Endothelial cell (in vitro differentiated cells): ENCODE data around the gene KPNA3. TPM values are rescaled to one million over a fixed set of nuclear protein-coding genes. Genes with fewer than 3 reads are reported as not detected.
A peak's percentile ranks its signal among the peaks of the same experiment; 100 is the strongest.

Experiments used
- DNase-seq: peaks from one replicate; pipeline ENCODE4 v3.0.0; 2021; ENCODE audit warnings: low spot score
- H3K27ac Mint-ChIP-seq: one replicate; pipeline ENCODE4 v1.8.0; 2021; ENCODE audit warnings: mixed read lengths, inconsistent platforms; ENCODE audit not compliant: unreplicated experiment
- H3K27me3 Mint-ChIP-seq: one replicate; pipeline ENCODE4 v1.8.0; 2021; ENCODE audit warnings: mild to moderate bottlenecking, moderate library complexity, mixed read lengths, inconsistent platforms; ENCODE audit not compliant: unreplicated experiment
- H3K36me3 Mint-ChIP-seq: one replicate; pipeline ENCODE4 v1.8.0; 2021; ENCODE audit warnings: mild to moderate bottlenecking, low read depth, mixed read lengths, inconsistent platforms; ENCODE audit not compliant: unreplicated experiment
- H3K4me1 Mint-ChIP-seq: one replicate; pipeline ENCODE4 v1.8.0; 2021; ENCODE audit warnings: mild to moderate bottlenecking, mixed read lengths, inconsistent platforms; ENCODE audit not compliant: unreplicated experiment
- H3K4me3 Mint-ChIP-seq: one replicate; pipeline ENCODE4 v1.8.0; 2021; ENCODE audit warnings: mild to moderate bottlenecking, mixed read lengths, inconsistent platforms; ENCODE audit not compliant: unreplicated experiment
- H3K9me3 Mint-ChIP-seq: one replicate; pipeline ENCODE4 v1.8.0; 2021; ENCODE audit warnings: mixed read lengths, inconsistent platforms; ENCODE audit not compliant: unreplicated experiment
- total RNA-seq: library from RNA; stranded (reverse); fragmentation: NEBNext Ultra II Directional; extraction: Animal tissue kit (Norgen Biotek cat#: 25700); gene quantifications from one replicate; pipeline ENCODE4 v1.2.1, GENCODE V29; 2021; ENCODE audit not compliant: unreplicated experiment
- TF ChIP-seq, protein P1 (sequence below): fragments of 200-600 bp; sonication (generic); IDR thresholded peaks from one replicate; pipeline ENCODE4 v1.5.0; 2021; ENCODE audit warnings: antibody characterized with exemption; ENCODE audit not compliant: unreplicated experiment

The KPNA3 gene
- total RNA-seq, 1 donor from 2014 or later, result 50.3 TPM

GRCh38 chr13:49791711-49792549, 552 bp downstream of the KPNA3 start:
- peak; percentile 54 for DNase-seq
- Mint-ChIP-seq H3K27me3 (peaks cover 16% of the 10 kb centered on the region), H3K36me3 (peaks cover 10% of the 10 kb centered on the region), H3K27ac (peak overlapping the region; percentile 98), H3K9me3 (no peaks in the 10 kb centered on the region), H3K4me1 (peaks cover 32% of the 10 kb centered on the region), H3K4me3 (peak overlapping the region; percentile 100)
- TF ChIP-seq, protein P1, sequence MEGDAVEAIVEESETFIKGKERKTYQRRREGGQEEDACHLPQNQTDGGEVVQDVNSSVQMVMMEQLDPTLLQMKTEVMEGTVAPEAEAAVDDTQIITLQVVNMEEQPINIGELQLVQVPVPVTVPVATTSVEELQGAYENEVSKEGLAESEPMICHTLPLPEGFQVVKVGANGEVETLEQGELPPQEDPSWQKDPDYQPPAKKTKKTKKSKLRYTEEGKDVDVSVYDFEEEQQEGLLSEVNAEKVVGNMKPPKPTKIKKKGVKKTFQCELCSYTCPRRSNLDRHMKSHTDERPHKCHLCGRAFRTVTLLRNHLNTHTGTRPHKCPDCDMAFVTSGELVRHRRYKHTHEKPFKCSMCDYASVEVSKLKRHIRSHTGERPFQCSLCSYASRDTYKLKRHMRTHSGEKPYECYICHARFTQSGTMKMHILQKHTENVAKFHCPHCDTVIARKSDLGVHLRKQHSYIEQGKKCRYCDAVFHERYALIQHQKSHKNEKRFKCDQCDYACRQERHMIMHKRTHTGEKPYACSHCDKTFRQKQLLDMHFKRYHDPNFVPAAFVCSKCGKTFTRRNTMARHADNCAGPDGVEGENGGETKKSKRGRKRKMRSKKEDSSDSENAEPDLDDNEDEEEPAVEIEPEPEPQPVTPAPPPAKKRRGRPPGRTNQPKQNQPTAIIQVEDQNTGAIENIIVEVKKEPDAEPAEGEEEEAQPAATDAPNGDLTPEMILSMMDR, result no peak

DNA sequence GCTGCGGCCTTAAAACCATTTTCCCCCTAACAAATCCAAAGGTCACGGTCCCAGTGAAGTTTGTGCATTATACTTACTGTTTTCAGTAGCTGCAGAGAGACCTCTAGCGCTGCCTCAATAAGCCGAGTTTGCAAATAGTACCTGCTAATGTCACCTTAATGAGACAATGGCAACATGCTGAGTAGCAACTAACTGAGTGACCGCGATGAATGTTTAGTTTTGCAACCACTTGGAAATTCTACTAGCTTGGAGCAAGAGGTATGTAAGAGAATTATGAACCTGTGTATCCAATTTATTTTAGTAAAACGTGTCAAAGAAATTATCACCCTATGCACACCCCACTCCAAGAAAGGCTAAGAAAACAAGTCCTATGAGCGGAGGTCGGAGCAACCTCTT, 1.2 kb downstream of the KPNA3 start:
- Mint-ChIP-seq H3K4me1 (peaks cover 38% of the 10 kb centered on the region), H3K27ac (peak overlapping the region; percentile 98), H3K9me3 (no peaks in the 10 kb centered on the region), H3K27me3 (peaks cover 16% of the 10 kb centered on the region), H3K4me3 (peak overlapping the region; percentile 100), H3K36me3 (peaks cover 10% of the 10 kb centered on the region)
- TF ChIP-seq, protein P1, result no peak
- peak; percentile 4 for DNase-seq

- Mint-ChIP-seq H3K9me3 (no peaks in the 10 kb centered on the region), H3K4me3 (peak overlapping the region; percentile 4), H3K27ac (no peak overlapping the region), H3K36me3 (peaks cover 10% of the 10 kb centered on the region), H3K27me3 (peaks cover 16% of the 10 kb centered on the region), H3K4me1 (peaks cover 38% of the 10 kb centered on the region)
- DNase-seq, result no peak
- TF ChIP-seq, protein P1, result no peak
Observed at GRCh38 chr13:49789968-49790367, 2.5 kb downstream of the KPNA3 start.

GRCh38 chr13:49786401-49787008, 6.0 kb downstream of the KPNA3 start:
- TF ChIP-seq, protein P1, result no peak
- Mint-ChIP-seq H3K4me1 (peaks cover 31% of the 10 kb centered on the region), H3K4me3 (no peak overlapping the region)

More at GRCh38 chr13:49786401-49787008, 6.0 kb downstream of the KPNA3 start:
- H3K27me3 Mint-ChIP-seq, result peaks cover 8% of the 10 kb centered on the region
- H3K9me3 Mint-ChIP-seq, result no peaks in the 10 kb centered on the region
- no peak for DNase-seq
- no peak overlapping the region for H3K27ac Mint-ChIP-seq
- H3K36me3 Mint-ChIP-seq, result peaks cover 2% of the 10 kb centered on the region
